Heart left ventricle (tissue), 16 donors: Measurements from ENCODE around the gene MAK. TPM values are rescaled to one million over a fixed set of nuclear protein-coding genes. Genes with fewer than 3 reads are reported as not detected.

ENCODE experiments used
- ATAC-seq, 4 donors: fragments of 200-7000 bp; cut with Tn5 transposase; one replicate each; pipeline ENCODE4 v1.9.1; 2020 to 2022; ENCODE audit warnings: moderate library complexity in 4 of 4, mild to moderate bottlenecking in 3 of 4, moderate number of reproducible peaks in 1 of 4
- DNase-seq, 5 donors: peaks; one replicate each; pipeline ENCODE4 v3.0.0-alpha.2; 2020
- H3K27ac ChIP-seq, 12 donors: fragments of 200-600 bp; sonication (generic) in 4 of 12; one replicate each; pipeline versions ENCODE4 v1.5.0 to v1.8.0; 2016 to 2022; ENCODE audit warnings: mild to moderate bottlenecking in 2 of 12
- H3K27me3 ChIP-seq, 9 donors: fragments of 200-600 bp; sonication (generic) in 2 of 9; one replicate each; pipeline versions ENCODE4 v1.5.1 to v1.8.0; 2016 to 2022; ENCODE audit warnings: mild to moderate bottlenecking in 3 of 9
- H3K36me3 ChIP-seq, 9 donors: fragments of 200-600 bp; sonication (generic) in 2 of 9; one replicate each; pipeline versions ENCODE4 v1.5.0 to v1.8.0; 2018 to 2022; ENCODE audit warnings: mild to moderate bottlenecking in 2 of 9
- H3K4me1 ChIP-seq, 12 donors: fragments of 200-600 bp; sonication (generic) in 4 of 12; one replicate each; pipeline versions ENCODE4 v1.5.0 to v1.8.0; 2016 to 2022; ENCODE audit warnings: mild to moderate bottlenecking in 3 of 12
- H3K4me3 ChIP-seq, 12 donors: fragments of 200-600 bp; sonication (generic) in 4 of 12; one replicate each; pipeline versions ENCODE4 v1.5.0 to v1.8.0; 2017 to 2022; ENCODE audit warnings: mild to moderate bottlenecking in 9 of 12, moderate library complexity in 4 of 12
- H3K9me3 ChIP-seq, 12 donors: fragments of 200-600 bp; sonication (generic) in 4 of 12; one replicate each; pipeline versions ENCODE4 v1.5.0 to v1.8.0; 2016 to 2022; ENCODE audit warnings: mild to moderate bottlenecking in 1 of 12
- POLR2A ChIP-seq, 2 donors: fragments of 450-650 bp; IDR thresholded peaks; one replicate each; pipeline ENCODE4 v1.6.1; 2017; ENCODE audit warnings: antibody characterized with exemption in 2 of 2, mild to moderate bottlenecking in 2 of 2, moderate library complexity in 2 of 2
- WGBS, 4 donors: extraction: QIAGEN DNeasy Blood & Tissue Kit in 2 of 4; methylation state at CpG; one replicate each; pipeline versions ENCODE4 v1.1.5 to v1.1.7; 2013 to 2018; 5-methylcytosine and 5-hydroxymethylcytosine counted together
- intact Hi-C, 10 donors: fragments of 100-400 bp; cut with DNase I; formaldehyde crosslinking; loops; one replicate each; pipeline versions ENCODE4 v1.11.1 to v1.14.2; 2022
- polyA plus RNA-seq, 2 donors: library from polyadenylated mRNA; stranded (reverse); fragments of 200-250 nt; gene quantifications; one replicate each; pipeline ENCODE4 v1.2.3, GENCODE V29; 2013
- total RNA-seq, 9 donors: library from RNA; depleted of rRNA in 2 of 9; stranded (reverse); fragments of >200 nt in 2 of 9; fragmentation: NEBNext Ultra II Directional in 3 of 9; extraction: Animal tissue kit (Norgen Biotek cat#: 25700) in 3 of 9; gene quantifications; one replicate each; pipeline versions ENCODE4 v1.1.0 to v1.2.4, GENCODE V29; 2016 to 2023
- TF ChIP-seq, protein P1 (sequence below), 12 donors: fragments of 200-600 bp; sonication (generic) in 4 of 12; IDR thresholded peaks; one replicate each; pipeline versions ENCODE4 v1.5.0 to v1.8.0; 2018 to 2022; ENCODE audit warnings: antibody characterized with exemption in 12 of 12, mild to moderate bottlenecking in 5 of 12
- donor health status: ischemic (EF 13 %, LVEDD 7.1; RV severe dilation, severe dysfunction).
- donor health status: healthy with polysubstance abuse.
- donor health status: DM: no; HTN: yes; CAD: no.
- donor health status: DM: no; HTN: no; CAD: no.
- donor health status: ischemic (EF 25% LVEDD 6.9; RV normal size, moderate dysfunction).
- donor health status: ischemic (EF 25% LVEDD 5.7; RV mildly dilated, moderate dysfunction).
- donor health status: healthy.
- donor health status: DM: yes; HTN: yes; CAD: no.
- donor health status: ischemic (EF 35%, LVEDD 5.7; RV mildly dilated, moderate dysfunction).
- donor health status: nonischemic (EF 11% LVEDD 7.7; RV severe dilation, severe dysfunction).
- donor health status: DM: yes; HTN: yes; CAD: no.
- donor health status: PGD.
- donor health status: ischemic (EF 29% LVEDD 5.4; RV normal size, mild dysfunction).
- donor health status: nonischemic (EF 23%, LVEDD 6.1; RV moderate dilation, normal function).

The MAK gene
- total and polyA plus RNA-seq, 11 donors: 0.04 to 0.36 (median 0.15) TPM; not detected in 5

DNA sequence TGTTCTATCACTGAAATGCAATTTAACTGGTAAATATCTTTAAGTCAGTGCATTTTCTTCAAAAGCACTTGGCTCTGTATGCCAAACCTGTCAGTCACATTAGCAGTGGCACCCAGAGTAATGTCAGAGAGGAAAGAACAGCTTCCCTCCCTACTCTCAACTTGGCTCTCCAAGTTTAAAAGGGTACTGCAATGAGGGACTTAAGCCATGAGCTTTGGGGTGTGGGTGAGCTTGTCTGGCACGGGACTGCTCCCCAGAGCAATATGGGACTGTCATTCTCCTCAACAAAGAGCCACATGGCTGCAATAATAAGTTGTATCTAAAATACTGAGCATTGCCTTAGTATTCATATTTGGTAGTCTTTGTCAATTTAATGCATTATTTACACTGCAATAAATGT is 39.5 kb upstream of the MAK start:
- H3K36me3 ChIP-seq: no peaks in the 10 kb centered on the region
- no peak for ATAC-seq
- H3K4me1 ChIP-seq: peaks cover 0 to 15% (median 5%) of the 10 kb centered on the region in 12 donors
- H3K27me3 ChIP-seq: peaks cover 5 to 57% (median 27%) of the 10 kb centered on the region in 9 donors
- TF ChIP-seq POLR2A (IDR thresholded peaks at IDR 0.05): no peak
- TF ChIP-seq, protein P1, sequence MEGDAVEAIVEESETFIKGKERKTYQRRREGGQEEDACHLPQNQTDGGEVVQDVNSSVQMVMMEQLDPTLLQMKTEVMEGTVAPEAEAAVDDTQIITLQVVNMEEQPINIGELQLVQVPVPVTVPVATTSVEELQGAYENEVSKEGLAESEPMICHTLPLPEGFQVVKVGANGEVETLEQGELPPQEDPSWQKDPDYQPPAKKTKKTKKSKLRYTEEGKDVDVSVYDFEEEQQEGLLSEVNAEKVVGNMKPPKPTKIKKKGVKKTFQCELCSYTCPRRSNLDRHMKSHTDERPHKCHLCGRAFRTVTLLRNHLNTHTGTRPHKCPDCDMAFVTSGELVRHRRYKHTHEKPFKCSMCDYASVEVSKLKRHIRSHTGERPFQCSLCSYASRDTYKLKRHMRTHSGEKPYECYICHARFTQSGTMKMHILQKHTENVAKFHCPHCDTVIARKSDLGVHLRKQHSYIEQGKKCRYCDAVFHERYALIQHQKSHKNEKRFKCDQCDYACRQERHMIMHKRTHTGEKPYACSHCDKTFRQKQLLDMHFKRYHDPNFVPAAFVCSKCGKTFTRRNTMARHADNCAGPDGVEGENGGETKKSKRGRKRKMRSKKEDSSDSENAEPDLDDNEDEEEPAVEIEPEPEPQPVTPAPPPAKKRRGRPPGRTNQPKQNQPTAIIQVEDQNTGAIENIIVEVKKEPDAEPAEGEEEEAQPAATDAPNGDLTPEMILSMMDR (IDR thresholded peaks at IDR 0.05): no peak
- intact Hi-C loops: no loop called here
- WGBS, 4 donors: 71 to 88% (median 84%) methylated on average over 1 of the region's 1 CpG
- no peak overlapping the region for H3K4me3 ChIP-seq
- DNase-seq: no peak
- H3K27ac ChIP-seq: no peak overlapping the region
- H3K9me3 ChIP-seq: no peaks in the 10 kb centered on the region

DNA sequence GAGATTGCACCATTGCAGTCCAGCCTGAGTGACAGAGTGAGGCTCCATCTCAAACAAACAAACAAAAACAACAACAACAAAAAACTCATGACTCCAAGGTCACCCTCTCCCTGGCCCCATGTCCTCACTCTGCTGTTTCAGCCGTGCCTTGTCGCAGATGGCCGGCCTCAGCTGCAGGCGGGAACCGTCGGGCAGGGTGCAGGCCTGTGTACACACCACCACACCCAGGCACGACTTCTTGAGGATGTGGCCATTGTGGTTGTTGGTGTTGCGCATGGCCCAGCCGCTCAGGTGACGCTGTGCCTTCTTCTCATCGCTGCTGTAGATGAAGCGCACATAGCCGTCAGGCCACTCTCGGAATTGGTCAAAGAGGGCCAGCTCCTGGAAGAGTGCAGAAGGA is 38.7 kb upstream of the MAK start:
- no peaks in the 10 kb centered on the region for H3K9me3 ChIP-seq
- no peaks in the 10 kb centered on the region for H3K36me3 ChIP-seq
- H3K4me1 ChIP-seq: peaks cover 0 to 6% (median 2%) of the 10 kb centered on the region in 12 donors
- H3K27ac ChIP-seq: no peak overlapping the region
- no peak overlapping the region for H3K4me3 ChIP-seq
- H3K27me3 ChIP-seq: peaks cover 5 to 49% (median 23%) of the 10 kb centered on the region in 9 donors
- whole genome bisulfite sequencing, 4 donors: 87 to 94% (median 92%) methylated on average over 14 of the region's 14 CpGs
- intact Hi-C loops: no loop called here
- TF ChIP-seq POLR2A (IDR thresholded peaks at IDR 0.05): no peak
- TF ChIP-seq, protein P1 (IDR thresholded peaks at IDR 0.05): no peak
- DNase-seq: peak in 1 of 5 donors; percentile 44
- no peak for ATAC-seq

DNA sequence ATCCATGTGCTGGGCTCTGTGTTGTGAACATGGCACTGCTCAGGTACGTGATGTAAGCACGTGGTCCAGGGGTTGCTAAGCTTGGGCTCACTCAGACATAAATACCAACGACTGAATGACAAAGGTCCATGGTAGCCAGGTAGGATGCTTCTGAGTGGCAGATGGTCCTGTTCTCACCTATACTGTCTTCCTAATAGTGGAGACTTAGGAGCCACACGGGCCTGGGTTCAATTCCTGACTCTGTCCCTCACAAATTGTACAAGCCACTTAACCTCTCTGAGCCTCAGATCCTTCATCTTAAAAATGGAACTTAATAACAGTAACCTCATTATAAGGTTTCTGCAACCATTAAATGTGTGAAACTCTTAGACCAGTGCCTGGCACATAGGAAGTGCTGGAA is 36.7 kb upstream of the MAK start:
- no peaks in the 10 kb centered on the region for H3K36me3 ChIP-seq
- no peak overlapping the region for H3K27ac ChIP-seq
- H3K9me3 ChIP-seq: no peaks in the 10 kb centered on the region
- no peak for ATAC-seq
- TF ChIP-seq POLR2A (IDR thresholded peaks at IDR 0.05): no peak
- TF ChIP-seq, protein P1 (IDR thresholded peaks at IDR 0.05): no peak
- 76 to 85% (median 83%) methylated on average over 4 of the region's 4 CpGs for WGBS, 4 donors
- no peak for DNase-seq
- peaks cover 0 to 31% (median 6%) of the 10 kb centered on the region in 9 donors for H3K27me3 ChIP-seq
- no peak overlapping the region for H3K4me3 ChIP-seq
- no peaks in the 10 kb centered on the region for H3K4me1 ChIP-seq
- intact Hi-C loops: no loop called here

DNA sequence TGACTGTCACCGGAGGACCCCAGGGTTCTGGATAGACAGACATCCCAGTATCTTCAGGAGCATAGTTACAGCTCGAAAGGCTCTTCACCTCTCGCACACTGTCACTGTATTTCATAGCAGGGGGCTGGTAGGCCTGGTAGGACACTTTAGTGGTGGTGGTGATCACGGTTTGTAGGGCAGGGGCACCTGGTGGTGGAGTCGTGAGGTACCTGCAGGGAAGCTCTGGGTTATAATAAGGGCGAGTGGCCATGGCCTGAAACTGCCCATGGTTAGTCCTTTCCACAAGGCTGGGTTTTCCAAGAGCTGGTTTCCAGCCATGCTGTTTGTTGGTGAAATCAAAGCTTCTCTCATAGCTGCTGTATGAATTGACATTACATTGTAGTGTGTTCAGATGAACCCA is 35.9 kb upstream of the MAK start:
- Histone ChIP-seq H3K27ac (no peak overlapping the region), H3K4me3 (no peak overlapping the region), H3K36me3 (no peaks in the 10 kb centered on the region), H3K27me3 (peaks cover 0 to 22% (median 0%) of the 10 kb centered on the region in 9 donors), H3K4me1 (no peaks in the 10 kb centered on the region), H3K9me3 (no peaks in the 10 kb centered on the region)
- ATAC-seq (no peak), DNase-seq (no peak)
- intact Hi-C loops: no loop called here
- no peak for TF ChIP-seq POLR2A (IDR thresholded peaks at IDR 0.05)
- TF ChIP-seq, protein P1 (IDR thresholded peaks at IDR 0.05): no peak
- 68 to 90% (median 84%) methylated on average over 3 to 6 of the region's 6 CpGs for WGBS, 4 donors
